GM21619 (cell line): ENCODE measurements around the gene CGNL1.

ENCODE experiments used
- ATAC-seq: cut with Tn5 transposase; IDR thresholded peaks from one replicate; pipeline ENCODE4 v1.9.1; 2021; ENCODE audit not compliant: unreplicated experiment

The CGNL1 gene

GRCh38 chr15:57562196-57562769, 186.0 kb downstream of the CGNL1 start:
- no peak for ATAC-seq

DNA sequence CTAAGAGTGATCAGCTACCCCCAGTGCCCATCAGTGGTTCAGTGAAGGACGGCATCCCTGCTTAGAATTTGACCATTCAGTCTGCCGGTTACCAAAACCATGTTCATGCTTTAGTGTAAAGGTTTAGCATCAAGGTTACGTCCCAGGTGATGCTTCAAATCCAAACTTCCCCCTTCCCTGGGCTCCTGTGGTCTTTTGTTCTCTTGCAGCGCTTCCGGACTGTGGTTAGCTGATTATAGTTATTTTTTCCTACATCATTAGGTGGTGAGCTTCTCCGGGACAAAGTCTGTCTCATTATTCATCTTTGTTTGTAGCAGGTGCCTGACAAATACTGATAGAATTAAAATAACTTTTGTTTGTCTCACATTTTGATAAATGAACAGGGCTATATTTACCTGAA, 187.1 kb downstream of the CGNL1 start:
- no peak for ATAC-seq

- ATAC-seq: no peak
Observed at GRCh38 chr15:57565311-57565710, 189.0 kb downstream of the CGNL1 start.

DNA sequence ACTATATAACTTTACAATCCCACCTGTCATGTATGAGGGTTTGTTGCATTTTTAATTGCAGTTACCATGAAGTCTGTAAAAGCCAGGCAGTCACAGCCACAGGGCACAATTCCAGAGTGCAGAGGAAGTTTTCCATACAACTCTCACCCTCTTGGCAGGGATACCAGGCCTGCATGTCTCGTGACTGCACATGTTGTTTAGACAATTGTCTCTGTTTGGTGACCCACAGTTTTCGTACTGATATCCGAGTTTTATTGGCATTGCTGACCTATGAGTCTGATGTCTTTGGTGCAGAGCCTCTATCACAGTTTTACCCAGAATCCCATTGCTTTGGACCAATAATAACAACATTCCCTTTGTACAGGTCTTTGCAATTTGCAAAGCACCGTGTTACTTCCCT, 190.5 kb downstream of the CGNL1 start:
- ATAC-seq: no peak

- no peak for ATAC-seq
Observed at GRCh38 chr15:57567891-57568290, 191.6 kb downstream of the CGNL1 start.

GRCh38 chr15:57568299-57568698, 192.0 kb downstream of the CGNL1 start:
- ATAC-seq: no peak

- no peak for ATAC-seq
Observed at GRCh38 chr15:57570340-57570739, 194.0 kb downstream of the CGNL1 start.

DNA sequence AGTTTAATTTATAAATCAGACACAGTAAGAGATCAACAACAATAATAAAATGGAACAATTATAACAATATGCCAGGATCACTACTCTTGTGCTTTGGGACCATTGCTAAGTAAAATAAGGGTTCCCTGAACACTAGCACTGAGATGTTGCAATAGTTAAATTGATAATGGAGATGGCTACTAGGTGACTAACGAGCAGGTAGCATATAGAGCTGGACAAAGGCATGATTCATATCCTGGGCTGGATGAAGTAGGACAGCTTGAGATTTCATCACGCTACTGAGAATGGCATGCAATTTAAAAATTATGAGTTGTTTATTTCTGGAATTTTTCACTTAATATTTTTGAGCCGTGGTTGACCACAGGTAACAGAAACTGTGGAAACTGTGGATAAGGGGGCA, 194.7 kb downstream of the CGNL1 start:
- ATAC-seq: no peak

GRCh38 chr15:57571725-57572124, 195.4 kb downstream of the CGNL1 start:
- no peak for ATAC-seq

- no peak for ATAC-seq
Observed at GRCh38 chr15:57572468-57572867, 196.2 kb downstream of the CGNL1 start.

- ATAC-seq: no peak
Observed at GRCh38 chr15:57573151-57573550, 196.8 kb downstream of the CGNL1 start.

GRCh38 chr15:57575363-57575762, 199.1 kb downstream of the CGNL1 start:
- ATAC-seq: no peak

DNA sequence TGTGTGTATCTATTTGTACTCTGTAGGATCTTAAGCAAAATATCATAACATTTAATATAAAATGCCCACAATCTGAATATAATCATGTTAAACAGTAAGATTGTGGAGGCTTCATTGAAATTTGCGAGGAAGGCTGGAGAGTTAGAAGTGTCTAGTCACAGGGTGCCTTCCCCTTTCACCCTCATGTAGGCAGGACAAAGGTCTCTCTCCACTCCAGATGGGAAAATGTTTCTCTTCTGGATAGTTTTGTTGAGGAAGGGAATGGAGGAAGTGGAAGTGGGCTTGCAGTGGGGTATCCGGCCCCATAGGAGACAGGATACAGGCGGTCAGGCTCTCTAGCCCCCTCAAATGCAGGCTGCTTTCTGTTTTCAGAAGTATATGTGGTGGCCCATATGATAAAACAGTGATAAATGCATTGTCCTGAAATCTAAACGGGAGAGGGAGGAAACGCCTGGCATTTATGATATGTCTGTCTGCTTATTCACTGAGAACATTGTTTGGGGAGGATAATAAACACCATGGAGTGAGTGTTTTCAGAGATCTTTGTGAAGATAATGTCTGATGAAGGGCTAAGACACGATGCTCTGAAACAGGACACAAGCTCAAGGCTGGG, 202.1 kb downstream of the CGNL1 start:
- no peak for ATAC-seq

GRCh38 chr15:57580428-57580827, 204.1 kb downstream of the CGNL1 start:
- no peak for ATAC-seq

DNA sequence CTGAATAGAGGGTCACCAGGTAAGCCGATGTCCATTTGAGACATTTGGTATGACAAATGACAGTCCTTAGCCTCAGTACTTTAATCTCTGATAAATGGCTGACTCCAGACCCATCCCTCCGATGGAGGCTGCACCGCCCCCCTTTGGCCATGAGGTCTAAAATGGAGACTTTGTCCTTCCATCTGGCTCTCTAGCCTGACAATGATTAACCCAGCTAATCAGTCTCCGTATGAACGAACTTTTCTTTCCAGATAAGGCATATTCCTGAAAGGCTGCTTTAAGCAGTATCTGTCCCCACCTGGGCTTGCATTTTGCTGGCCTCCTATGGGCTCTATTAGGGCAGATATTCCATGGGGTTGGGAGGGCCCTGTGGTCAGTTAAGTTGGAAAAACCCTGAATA, 204.6 kb downstream of the CGNL1 start:
- no peak for ATAC-seq

- ATAC-seq: no peak
Observed at GRCh38 chr15:57582090-57582489, 205.8 kb downstream of the CGNL1 start.

DNA sequence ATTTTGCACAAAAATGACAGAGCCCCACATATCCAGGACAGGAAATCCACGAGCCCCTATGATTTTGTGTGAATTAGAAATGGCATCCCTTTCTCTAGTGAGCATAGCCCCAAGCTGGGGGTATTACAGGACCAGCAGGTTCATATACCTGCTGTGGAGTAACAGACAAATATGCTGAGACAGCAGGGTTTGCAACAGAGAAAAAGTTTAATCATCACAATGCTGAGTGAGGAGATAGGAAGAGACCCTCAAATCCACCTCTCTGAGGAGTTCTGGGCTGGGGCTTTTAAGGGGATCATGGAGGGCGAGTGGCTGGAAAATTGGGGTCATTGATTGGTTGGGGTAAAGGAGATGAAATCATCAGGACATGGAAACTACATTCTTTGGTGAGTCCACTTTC, 207.0 kb downstream of the CGNL1 start:
- no peak for ATAC-seq

DNA sequence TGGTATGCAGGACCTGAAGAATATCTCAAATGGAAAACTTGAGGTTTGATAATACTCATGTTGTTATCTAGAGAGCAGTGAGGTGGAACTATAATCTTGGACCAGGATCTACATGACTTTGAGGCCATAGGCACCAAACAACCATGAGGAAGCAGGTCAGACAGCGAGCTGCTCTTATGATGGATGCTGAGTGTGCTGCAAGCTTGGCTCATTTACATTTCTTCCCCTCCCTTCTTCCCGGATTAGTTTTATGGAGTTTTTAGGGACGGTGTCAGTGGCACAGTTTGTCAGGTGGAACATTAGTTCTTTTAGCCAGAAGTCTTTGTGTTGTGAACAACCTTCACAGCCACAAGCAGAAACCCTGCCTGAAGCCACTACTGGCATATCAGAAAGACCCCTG, 207.4 kb downstream of the CGNL1 start:
- no peak for ATAC-seq

DNA sequence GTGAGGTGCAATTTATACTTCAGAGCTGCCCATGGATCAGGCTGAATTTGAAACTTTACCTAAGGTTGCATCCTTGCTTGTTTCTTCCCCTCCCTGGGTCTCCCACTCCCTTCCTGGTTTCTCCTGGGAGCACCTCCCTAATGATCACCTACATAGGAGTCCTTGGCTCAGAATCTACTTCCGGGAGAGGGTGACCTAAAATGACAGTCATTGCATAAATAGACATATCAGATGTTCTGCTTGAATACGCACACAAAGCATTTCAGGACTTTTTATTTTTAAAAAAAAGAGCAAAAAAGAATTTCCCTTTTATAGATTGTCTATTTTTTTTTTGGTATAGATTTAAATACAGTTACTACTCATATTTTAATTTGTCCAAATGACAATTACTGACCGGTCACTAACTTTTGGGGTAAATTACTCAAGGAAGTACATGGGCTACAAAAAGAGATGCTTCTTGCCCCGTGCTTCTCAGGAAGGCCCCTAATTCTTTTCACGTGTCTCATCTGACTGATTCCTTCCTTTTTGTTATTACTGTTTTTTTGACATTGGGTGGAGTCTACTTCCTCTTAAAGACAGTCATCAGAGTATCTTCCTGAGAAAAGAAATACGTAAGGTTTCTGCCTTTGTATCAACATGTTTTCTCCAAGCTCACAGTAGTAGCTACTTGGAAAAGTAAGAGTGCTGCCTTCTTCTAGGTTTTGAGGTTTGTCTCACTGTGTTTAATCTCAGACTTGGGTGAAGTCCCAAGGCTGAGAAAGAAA, 210.5 kb downstream of the CGNL1 start:
- ATAC-seq: no peak

- ATAC-seq: no peak
Observed at GRCh38 chr15:57589281-57589680, 213.0 kb downstream of the CGNL1 start.

GRCh38 chr15:57589754-57590153, 213.4 kb downstream of the CGNL1 start:
- no peak for ATAC-seq

GRCh38 chr15:57591237-57591821, 215.0 kb downstream of the CGNL1 start:
- no peak for ATAC-seq
